ENCODE measurements around the gene NETO1. TPM values are rescaled to one million over a fixed set of nuclear protein-coding genes. Genes with fewer than 3 reads are reported as not detected.

Gene NETO1
- total and polyA plus RNA-seq, 2 of the 4 experiments (the other 2 are of a cell fraction), result 0.29 to 0.36 TPM

DNA sequence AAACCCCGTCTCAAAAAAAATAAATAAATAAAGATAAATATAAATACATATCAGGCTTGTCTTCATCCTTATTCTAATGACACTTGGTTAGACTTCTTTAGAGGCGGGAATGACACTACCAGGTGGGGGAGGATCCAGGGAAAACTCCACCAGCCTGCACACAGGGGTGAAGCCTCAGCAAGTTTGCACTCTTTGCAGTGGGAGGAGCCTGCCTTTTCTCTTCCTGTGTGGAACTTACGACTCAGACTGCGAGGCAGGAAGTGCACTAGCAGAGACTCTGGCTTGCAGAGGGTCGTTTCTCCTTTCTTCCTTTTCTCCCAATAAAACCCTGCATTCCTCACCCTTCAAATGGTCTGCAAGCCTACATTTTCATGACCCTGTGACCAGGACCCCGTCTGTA lies 170.1 kb downstream of the NETO1 start:
- H3K9me3 ChIP-seq (ENCODE audit: control insufficient read depth, insufficient read depth, low read length), result peaks cover 8% of the 10 kb centered on the region; the same call in 1 of the 2 replicates
- DNase-seq (no peak), ATAC-seq (ENCODE audit: low read depth) (no peak)
- no peak overlapping the region for H2AK5ac ChIP-seq (ENCODE audit: low read depth, low read length)
- no peak overlapping the region for H2BK120ac ChIP-seq (ENCODE audit: low read depth, low read length)
- dilution Hi-C loops (cut with HindIII; ENCODE audit: low sequenced_read_pairs, unreplicated experiment), result no loop called here
- in situ Hi-C loops (cut with MboI; ENCODE audit: low sequenced_read_pairs), result no loop called here
- H3K56ac ChIP-seq (ENCODE audit: extremely low read depth, insufficient read depth, low read length), result no peak overlapping the region
- H3K4ac ChIP-seq (ENCODE audit: low read depth, low read length), result no peak overlapping the region
- H2BK5ac ChIP-seq (ENCODE audit: low read depth, low read length, poor library complexity, severe bottlenecking), result no peak overlapping the region
- H4K20me1 ChIP-seq (ENCODE audit: insufficient read depth, low read length), result no peaks in the 10 kb centered on the region
- H3K27me3 ChIP-seq (ENCODE audit: control insufficient read depth, insufficient read depth, low read length), result no peaks in the 10 kb centered on the region
- no peak overlapping the region for H3K4me2 ChIP-seq (ENCODE audit: low read depth, low read length)
- H4K8ac ChIP-seq (ENCODE audit: low read depth in 2 of 2, low read length in 2 of 2), result no peak overlapping the region
- H3K18ac ChIP-seq (ENCODE audit: low read depth, low read length), result no peak overlapping the region
- H3K23ac ChIP-seq (ENCODE audit: low read depth, low read length), result no peak overlapping the region
- H3K79me1 ChIP-seq (ENCODE audit: low read depth in 1 of 2, low read length in 2 of 2), result no peaks in the 10 kb centered on the region
- H3K4me3 ChIP-seq (ENCODE audit: insufficient read depth, low read depth, low read length), result no peak overlapping the region
- H3K4me1 ChIP-seq (ENCODE audit: control insufficient read depth, insufficient read depth, low read length), result no peaks in the 10 kb centered on the region
- TF ChIP-seq, protein P1, sequence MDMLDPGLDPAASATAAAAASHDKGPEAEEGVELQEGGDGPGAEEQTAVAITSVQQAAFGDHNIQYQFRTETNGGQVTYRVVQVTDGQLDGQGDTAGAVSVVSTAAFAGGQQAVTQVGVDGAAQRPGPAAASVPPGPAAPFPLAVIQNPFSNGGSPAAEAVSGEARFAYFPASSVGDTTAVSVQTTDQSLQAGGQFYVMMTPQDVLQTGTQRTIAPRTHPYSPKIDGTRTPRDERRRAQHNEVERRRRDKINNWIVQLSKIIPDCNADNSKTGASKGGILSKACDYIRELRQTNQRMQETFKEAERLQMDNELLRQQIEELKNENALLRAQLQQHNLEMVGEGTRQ (IDR thresholded peaks at IDR 0.05; ENCODE audit: low read depth, low read length), result no peak
- TF ChIP-seq NFE2L2 (IDR thresholded peaks at IDR 0.05; ENCODE audit: low read depth, low read length), result no peak
- no peak for TF ChIP-seq SMC3 (IDR thresholded peaks at IDR 0.05; ENCODE audit: low read depth, low read length)
- no peak for TF ChIP-seq POLR2A (IDR thresholded peaks at IDR 0.05; ENCODE audit: low read depth, low read length)
- TF ChIP-seq MAFK (IDR thresholded peaks at IDR 0.05; ENCODE audit: low read depth, low read length), result no peak
- no peak for TF ChIP-seq MAZ (IDR thresholded peaks at IDR 0.05; ENCODE audit: borderline replicate concordance, low read depth, low read length)
- no peak for TF ChIP-seq RFX5 (IDR thresholded peaks at IDR 0.05; ENCODE audit: low read depth, low read length)
- TF ChIP-seq BHLHE40 (IDR thresholded peaks at IDR 0.05; ENCODE audit: low read depth, low read length), result no peak
- TF ChIP-seq CEBPB (IDR thresholded peaks at IDR 0.05; ENCODE audit: low read depth, low read length), result no peak
- TF ChIP-seq RAD21 (IDR thresholded peaks at IDR 0.05; ENCODE audit: low read length), result no peak
- no peak for TF ChIP-seq CHD1 (IDR thresholded peaks at IDR 0.05; ENCODE audit: low read depth, low read length)
- no peak for TF ChIP-seq FOS (IDR thresholded peaks at IDR 0.05; ENCODE audit: low read depth, low read length)
- no peak for TF ChIP-seq MXI1 (IDR thresholded peaks at IDR 0.05; ENCODE audit: borderline replicate concordance, low read depth, low read length)
- TF ChIP-seq, protein P2, sequence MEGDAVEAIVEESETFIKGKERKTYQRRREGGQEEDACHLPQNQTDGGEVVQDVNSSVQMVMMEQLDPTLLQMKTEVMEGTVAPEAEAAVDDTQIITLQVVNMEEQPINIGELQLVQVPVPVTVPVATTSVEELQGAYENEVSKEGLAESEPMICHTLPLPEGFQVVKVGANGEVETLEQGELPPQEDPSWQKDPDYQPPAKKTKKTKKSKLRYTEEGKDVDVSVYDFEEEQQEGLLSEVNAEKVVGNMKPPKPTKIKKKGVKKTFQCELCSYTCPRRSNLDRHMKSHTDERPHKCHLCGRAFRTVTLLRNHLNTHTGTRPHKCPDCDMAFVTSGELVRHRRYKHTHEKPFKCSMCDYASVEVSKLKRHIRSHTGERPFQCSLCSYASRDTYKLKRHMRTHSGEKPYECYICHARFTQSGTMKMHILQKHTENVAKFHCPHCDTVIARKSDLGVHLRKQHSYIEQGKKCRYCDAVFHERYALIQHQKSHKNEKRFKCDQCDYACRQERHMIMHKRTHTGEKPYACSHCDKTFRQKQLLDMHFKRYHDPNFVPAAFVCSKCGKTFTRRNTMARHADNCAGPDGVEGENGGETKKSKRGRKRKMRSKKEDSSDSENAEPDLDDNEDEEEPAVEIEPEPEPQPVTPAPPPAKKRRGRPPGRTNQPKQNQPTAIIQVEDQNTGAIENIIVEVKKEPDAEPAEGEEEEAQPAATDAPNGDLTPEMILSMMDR (conservative IDR thresholded peaks at IDR 0.05; ENCODE audit: low read depth, low read length), result no peak
- H2BK15ac ChIP-seq (ENCODE audit: low read depth, low read length), result no peak overlapping the region
- intact Hi-C loops (cut with micrococcal nuclease), result no loop called here
- no peaks in the 10 kb centered on the region for H3K36me3 ChIP-seq (ENCODE audit: control insufficient read depth, insufficient read depth, low read length)
- BruUV-seq (replicated peaks), result no TSS peak
- no peak overlapping the region for H4K5ac ChIP-seq (ENCODE audit: low read depth, low read length)
- CTCF ChIA-PET, result no interaction called here
- no peaks in the 10 kb centered on the region for H3K9me1 ChIP-seq (ENCODE audit: insufficient read depth, low read length)
- H3K9ac ChIP-seq (ENCODE audit: low read depth, low read length), result no peak overlapping the region
- no peak overlapping the region for H2AFZ ChIP-seq (replicated peaks; ENCODE audit: low read length, poor library complexity)
- no peak overlapping the region for H4K91ac ChIP-seq (ENCODE audit: insufficient read depth, low read depth, low read length)
- H3K14ac ChIP-seq (replicated peaks; ENCODE audit: low read depth, low read length), result no peak overlapping the region
- H3K27ac ChIP-seq (ENCODE audit: insufficient read depth, low read length), result no peak overlapping the region
- H2BK20ac ChIP-seq (ENCODE audit: low read depth, low read length), result no peak overlapping the region
- no CpG with 5 or more reads among the region's 6 CpGs for WGBS, 2 experiments (ENCODE audit: extremely low coverage in 2 of 2, insufficient read length in 1 of 2)
- POLR2A ChIA-PET (ENCODE audit: unreplicated experiment), result no interaction called here
- H2AK9ac ChIP-seq (replicated peaks; ENCODE audit: low read depth, low read length, poor library complexity), result no peak overlapping the region
